Posterior vena cava (tissue), 2 donors: ENCODE results near the gene RNF149. TPM values are rescaled to one million over a fixed set of nuclear protein-coding genes. Genes with fewer than 3 reads are reported as not detected.
"Not testable (repeated sequence)": the region's sequence is repeated elsewhere in the genome, so short reads cannot be mapped to it uniquely, and the experiment has no call there.

Experiments used
- DNase-seq: peaks from one replicate; pipeline ENCODE4 v3.0.0-alpha.2; 2020; ENCODE audit warnings: low spot score
- intact Hi-C, 2 donors: fragments of 100-400 bp; cut with DNase I; formaldehyde crosslinking; loops; one replicate each; pipeline versions ENCODE4 v1.14.1 to v1.14.2; 2022 to 2023
- total RNA-seq, 2 donors: library from RNA; stranded (reverse); fragmentation: NEBNext Ultra II Directional; extraction: Animal tissue kit (Norgen Biotek cat#: 25700); gene quantifications; one replicate each; pipeline ENCODE4 v1.2.1, GENCODE V29; 2021
- donor health status: DM: yes; HTN: yes; CAD: no.
- donor health status: DM: yes; HTN: yes; CAD: no.

The RNF149 gene
- total RNA-seq, 2 donors from 2014 or later = 60.6 to 72.6 TPM

GRCh38 chr2:101270700-101271259, 37.7 kb downstream of the RNF149 start:
- no peak for DNase-seq
- intact Hi-C loops = no loop called here

DNA sequence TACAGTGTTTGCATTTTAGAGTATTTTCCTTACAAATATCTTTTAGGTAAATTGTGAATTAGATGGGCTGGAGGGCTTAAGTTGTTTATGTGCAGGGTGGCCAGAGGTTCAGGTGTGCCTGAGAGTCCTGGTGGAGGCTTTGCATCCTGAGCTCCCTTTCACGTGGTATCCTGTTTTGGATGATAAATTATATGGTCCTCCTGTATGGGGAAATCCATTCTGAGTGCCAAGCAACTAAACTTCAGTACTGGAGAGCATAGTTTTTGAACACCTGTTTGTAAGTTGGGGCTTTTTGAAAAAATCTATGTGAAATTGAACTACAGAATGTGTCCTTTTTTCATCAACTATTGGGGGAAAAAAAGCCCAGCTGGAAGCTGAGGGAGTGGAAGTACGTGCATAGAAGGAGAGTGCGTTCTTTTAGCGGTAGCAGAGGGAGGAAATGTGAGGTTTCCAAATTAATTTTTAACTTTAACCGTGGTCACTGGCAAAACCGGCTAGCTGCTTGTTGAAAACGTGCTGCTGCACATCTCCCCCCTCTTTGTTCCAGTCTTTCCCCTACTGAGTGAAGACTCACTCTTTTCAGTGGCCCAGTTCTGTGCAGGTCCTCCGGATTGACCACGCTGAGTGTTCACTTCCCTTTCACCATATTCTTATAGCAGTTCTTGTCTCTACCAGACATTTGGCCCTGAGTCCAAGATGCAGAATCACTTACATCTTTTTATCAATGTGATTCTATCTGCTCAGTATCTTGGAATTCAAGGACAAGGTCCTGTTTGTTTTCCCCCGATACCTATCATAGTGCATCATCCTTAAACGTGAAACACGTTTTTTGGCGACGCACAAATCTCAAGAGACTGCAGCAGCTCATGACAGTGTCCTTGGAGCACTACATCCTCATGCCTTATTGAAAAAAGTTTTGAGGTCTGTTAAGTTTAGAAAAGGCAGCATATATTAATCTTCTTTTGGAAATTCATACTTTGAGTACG, 40.5 kb downstream of the RNF149 start:
- no peak for DNase-seq
- intact Hi-C loops = no loop called here

DNA sequence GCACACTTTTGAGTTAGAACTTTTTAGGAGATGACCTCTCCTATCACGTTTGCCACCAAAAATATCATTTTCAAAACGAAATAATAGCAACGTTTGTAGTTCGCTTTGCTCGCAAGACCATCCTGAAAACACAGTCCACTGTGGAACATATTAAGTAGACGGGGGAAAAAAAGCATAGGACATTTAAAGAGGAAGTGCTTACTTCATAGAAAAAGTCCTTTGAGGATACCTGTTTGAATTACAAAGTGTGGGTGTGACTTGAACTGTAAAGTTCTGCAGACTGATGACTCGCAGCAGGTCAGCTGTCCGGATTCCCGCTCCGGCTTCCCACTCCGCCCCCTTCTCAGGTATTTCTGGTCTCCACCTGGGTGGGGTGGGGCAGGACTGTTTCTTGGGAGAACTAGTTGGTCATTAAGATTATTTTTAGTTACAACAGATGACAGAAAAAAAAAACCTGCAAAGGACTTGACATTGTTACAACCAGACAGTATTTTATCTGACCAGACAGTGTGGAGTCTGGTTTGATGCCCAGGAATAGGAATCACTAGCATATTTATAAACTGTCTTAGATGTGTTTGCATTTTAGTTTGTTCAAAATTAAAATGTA, 42.5 kb downstream of the RNF149 start:
- no peak for DNase-seq
- intact Hi-C loops = no loop called here

GRCh38 chr2:101264360-101264939, 44.1 kb downstream of the RNF149 start:
- intact Hi-C loops = no loop called here
- DNase-seq = no peak

- intact Hi-C loops = no loop called here
- DNase-seq = no peak
Observed at GRCh38 chr2:101263377-101263800, 45.1 kb downstream of the RNF149 start.

DNA sequence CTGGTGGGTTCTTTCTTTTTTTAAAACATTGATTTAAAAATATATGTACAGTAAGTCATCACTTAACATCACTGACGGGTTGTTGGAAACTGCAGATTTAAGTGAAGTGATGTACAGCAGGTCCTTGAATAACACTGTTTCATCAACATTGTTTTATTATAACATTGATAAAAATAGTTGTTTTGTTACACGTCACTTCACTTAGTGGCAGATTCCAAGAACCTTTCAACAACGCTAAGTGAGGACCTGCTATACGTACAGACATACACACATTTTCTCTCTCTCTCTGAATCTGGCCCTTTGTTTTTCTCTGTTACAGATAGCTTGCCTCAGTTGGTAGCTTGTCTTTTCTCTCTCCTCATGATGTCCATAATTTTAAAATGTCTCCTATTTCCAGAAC, 46.4 kb downstream of the RNF149 start:
- no peak for DNase-seq
- intact Hi-C loops = no loop called here

- DNase-seq = no peak
- intact Hi-C loops = no loop called here
Observed at GRCh38 chr2:101258804-101259203, 49.7 kb downstream of the RNF149 start.

GRCh38 chr2:101256316-101256715, 52.2 kb downstream of the RNF149 start:
- DNase-seq = no peak
- intact Hi-C loops = no loop called here

DNA sequence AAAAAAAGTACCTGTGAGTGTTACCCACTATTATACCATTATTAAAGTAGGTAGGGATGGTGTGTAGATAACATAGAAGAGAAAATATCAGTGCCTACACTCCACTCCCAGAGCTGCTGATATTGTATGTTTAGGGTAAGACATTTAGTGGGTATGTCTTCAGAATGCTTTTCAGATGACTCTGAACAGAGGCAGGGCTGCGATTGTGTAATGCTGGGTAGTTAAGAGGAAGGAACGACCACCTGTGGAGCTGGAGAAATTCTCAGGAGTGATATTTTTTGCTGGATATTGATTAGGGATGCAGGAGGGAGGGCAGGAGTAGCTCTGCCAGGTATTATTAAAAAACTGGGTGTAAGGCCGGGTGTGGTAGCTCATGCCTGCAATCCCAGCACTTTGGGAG, 53.0 kb downstream of the RNF149 start:
- intact Hi-C loops = no loop called here
- DNase-seq = no peak

- intact Hi-C loops = no loop called here
Observed at GRCh38 chr2:101253703-101254450, 54.6 kb downstream of the RNF149 start.

GRCh38 chr2:101253013-101253702, 55.3 kb downstream of the RNF149 start:
- DNase-seq = peak; percentile 93
- intact Hi-C loops = no loop called here

More at GRCh38 chr2:101253703-101254450, 54.6 kb downstream of the RNF149 start:
- DNase-seq = no peak

GRCh38 chr2:101252408-101253012, 56.0 kb downstream of the RNF149 start, which contains the start of gene CNOT11:
CNOT11 (plus strand) TSS chr2:101252886; CDS start chr2:101252965, 79 bp downstream.
- intact Hi-C loops = no loop called here
- DNase-seq = peak; percentile 100

DNA sequence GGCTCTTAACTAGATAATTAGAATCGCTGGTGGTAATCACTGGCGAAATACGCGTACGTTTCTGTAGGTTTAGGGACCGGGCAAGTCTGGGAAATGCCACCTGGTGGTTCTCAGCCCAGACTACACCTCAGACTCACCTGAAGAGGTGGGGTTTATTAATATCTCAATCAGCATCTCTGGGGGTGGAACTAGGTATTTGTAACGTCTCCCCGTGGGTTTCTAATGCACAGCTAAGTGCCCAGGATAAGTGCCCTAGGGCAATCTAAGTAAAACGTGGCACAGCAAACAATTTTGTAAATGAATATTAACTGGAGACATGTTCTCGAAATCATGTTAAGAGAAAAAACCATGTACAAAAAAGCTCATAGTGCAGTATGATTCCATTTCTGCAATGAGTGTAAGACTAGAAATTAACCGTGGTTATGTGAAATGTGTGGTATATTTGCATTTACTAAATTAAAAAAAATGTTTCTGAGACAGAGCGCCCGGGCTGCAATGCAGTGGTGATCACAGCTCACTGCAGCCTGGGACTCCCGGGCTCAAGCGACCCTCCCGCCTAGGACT, 56.6 kb downstream of the RNF149 start:
- no peak for DNase-seq
- intact Hi-C loops = no loop called here

DNA sequence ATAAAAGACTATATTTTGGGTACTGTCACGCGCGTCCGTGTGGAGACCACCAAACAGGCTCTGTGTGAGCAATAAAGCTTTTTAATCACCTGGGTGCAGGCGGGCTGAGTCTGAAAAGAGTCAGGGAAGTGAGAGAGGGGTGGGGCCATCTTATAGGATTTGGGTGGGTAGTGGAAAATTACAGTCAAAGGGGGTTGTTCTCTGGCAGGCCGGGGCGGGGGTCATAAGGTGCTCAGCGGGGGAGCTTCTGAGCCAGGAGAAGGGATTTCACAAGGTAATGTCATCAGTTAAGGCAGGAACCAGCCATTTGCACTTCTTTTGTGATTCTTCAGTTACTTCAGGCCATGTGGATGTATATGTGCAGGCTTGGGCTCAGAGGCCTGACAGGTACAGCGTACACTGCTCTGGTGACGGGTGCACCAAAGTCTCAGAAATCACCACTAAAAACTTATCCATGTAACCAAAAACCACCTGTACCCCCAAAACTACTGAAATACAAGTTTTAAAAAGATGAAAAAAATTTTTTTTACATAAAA, 57.2 kb downstream of the RNF149 start:
- intact Hi-C loops, DNase-seq: not testable (repeated sequence)

GRCh38 chr2:101249826-101250225, 58.7 kb downstream of the RNF149 start:
- no peak for DNase-seq
- intact Hi-C loops = no loop called here

GRCh38 chr2:101248756-101249155, 59.7 kb downstream of the RNF149 start:
- intact Hi-C loops, DNase-seq: not testable (repeated sequence)

DNA sequence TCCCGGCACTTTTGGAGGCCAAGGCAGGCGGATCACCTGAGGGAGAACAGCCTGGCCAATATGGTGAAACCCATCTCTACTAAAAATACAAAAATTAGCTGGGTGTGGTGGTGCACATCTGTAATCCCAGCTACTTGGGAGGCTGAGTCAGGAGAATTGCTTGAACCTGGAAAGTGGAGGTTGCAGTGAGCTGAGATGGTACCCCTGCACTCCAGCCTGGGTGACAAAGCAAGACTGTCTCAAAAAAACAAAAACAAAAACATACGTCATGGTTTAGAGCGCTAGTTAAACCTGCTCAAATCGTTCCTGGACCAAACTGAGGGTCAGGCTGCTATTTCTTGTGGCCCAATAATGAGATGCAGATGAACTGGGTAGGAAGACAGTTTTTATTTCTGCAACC, 63.0 kb downstream of the RNF149 start:
- intact Hi-C loops, DNase-seq: not testable (repeated sequence)
